ENCODE data around the gene CD80. TPM values are rescaled to one million over a fixed set of nuclear protein-coding genes. Genes with fewer than 3 reads are reported as not detected.
A peak's percentile ranks its signal among the peaks of the same experiment; 100 is the strongest.

CD80 gene
- total RNA-seq, 1 donor from 2014 or later: not detected

GRCh38 chr3:119588112-119588511 is 28.7 kb upstream of the CD80 start:
- Histone ChIP-seq H3K9me3 (replicated peaks) (no peaks in the 10 kb centered on the region), H3K4me1 (peaks cover 3% of the 10 kb centered on the region), H3K27me3 (ENCODE audit: low read depth) (no peaks in the 10 kb centered on the region), H3K36me3 (peaks cover 31% of the 10 kb centered on the region), H3K4me3 (no peak overlapping the region), H3K27ac (replicated peaks) (peak overlapping the region; percentile 70)
- intact Hi-C loops (cut with micrococcal nuclease): loop anchor here (10.0 kb wide), 1 partner anchor 87 kb away; the partner anchor contains the start of gene COX17
- no peak for TF ChIP-seq CTCF (IDR thresholded peaks at IDR 0.05; ENCODE audit: borderline replicate concordance)
- DNase-seq: peak; percentile 52

GRCh38 chr3:119586733-119587172 is 27.3 kb upstream of the CD80 start:
- TF ChIP-seq CTCF (IDR thresholded peaks at IDR 0.05; ENCODE audit: borderline replicate concordance): no peak
- no peak for DNase-seq
- peak overlapping the region; percentile 70 for H3K27ac ChIP-seq (replicated peaks)
- intact Hi-C loops (cut with micrococcal nuclease): loop anchor here (10.0 kb wide), 1 partner anchor 88 kb away; the partner anchor contains the start of gene COX17
- peaks cover 31% of the 10 kb centered on the region for H3K36me3 ChIP-seq
- no peaks in the 10 kb centered on the region for H3K9me3 ChIP-seq (replicated peaks)
- no peak overlapping the region for H3K4me3 ChIP-seq
- peaks cover 3% of the 10 kb centered on the region for H3K4me1 ChIP-seq
- no peaks in the 10 kb centered on the region for H3K27me3 ChIP-seq (ENCODE audit: low read depth)

DNA sequence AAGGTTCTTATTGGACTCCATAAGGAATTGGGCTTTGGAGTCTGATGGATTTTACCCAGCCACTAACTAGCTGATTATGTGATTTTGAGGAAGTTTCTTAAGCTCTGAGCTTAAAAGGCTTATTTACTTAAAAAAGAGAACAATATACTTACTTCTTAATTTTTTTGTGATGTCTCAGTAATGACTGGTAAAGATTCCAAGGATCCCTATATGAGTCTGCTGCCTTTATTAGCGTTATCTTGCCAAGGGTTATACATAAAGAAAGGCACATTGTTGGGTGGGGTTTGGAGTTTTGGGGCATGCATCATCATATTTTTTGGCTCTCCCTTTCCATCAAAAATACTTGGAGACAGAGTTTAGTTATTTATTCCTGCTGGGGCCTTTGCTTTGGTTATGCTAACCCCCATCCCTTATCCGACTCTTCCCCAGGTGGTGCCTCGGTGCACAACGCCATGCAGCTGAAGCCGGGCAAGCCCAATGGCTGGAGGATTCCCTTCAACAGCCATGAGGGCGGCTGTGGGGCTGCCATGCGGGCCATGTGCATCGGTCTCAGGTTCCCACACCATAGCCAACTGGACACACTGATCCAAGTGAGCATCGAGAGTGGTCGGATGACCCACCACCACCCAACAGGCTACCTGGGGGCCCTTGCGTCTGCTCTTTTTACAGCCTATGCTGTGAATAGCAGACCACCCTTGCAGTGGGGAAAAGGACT is 26.6 kb upstream of the CD80 start:
- H3K36me3 ChIP-seq: peaks cover 31% of the 10 kb centered on the region
- no peaks in the 10 kb centered on the region for H3K27me3 ChIP-seq (ENCODE audit: low read depth)
- intact Hi-C loops (cut with micrococcal nuclease): loop anchor here (10.0 kb wide), 1 partner anchor 89 kb away; the partner anchor contains the start of gene COX17
- H3K27ac ChIP-seq (replicated peaks): no peak overlapping the region
- no peak overlapping the region for H3K4me3 ChIP-seq
- peaks cover 7% of the 10 kb centered on the region for H3K4me1 ChIP-seq
- no peaks in the 10 kb centered on the region for H3K9me3 ChIP-seq (replicated peaks)
- no peak for TF ChIP-seq CTCF (IDR thresholded peaks at IDR 0.05; ENCODE audit: borderline replicate concordance)
- no peak for DNase-seq

GRCh38 chr3:119585208-119585607 is 25.8 kb upstream of the CD80 start:
- intact Hi-C loops (cut with micrococcal nuclease): loop anchor here (10.0 kb wide), 1 partner anchor 90 kb away; the partner anchor contains the start of gene COX17
- no peaks in the 10 kb centered on the region for H3K9me3 ChIP-seq (replicated peaks)
- H3K4me1 ChIP-seq: peaks cover 15% of the 10 kb centered on the region
- peaks cover 31% of the 10 kb centered on the region for H3K36me3 ChIP-seq
- H3K27ac ChIP-seq (replicated peaks): no peak overlapping the region
- H3K27me3 ChIP-seq (ENCODE audit: low read depth): no peaks in the 10 kb centered on the region
- TF ChIP-seq CTCF (IDR thresholded peaks at IDR 0.05; ENCODE audit: borderline replicate concordance): no peak
- no peak overlapping the region for H3K4me3 ChIP-seq
- no peak for DNase-seq

- intact Hi-C loops (cut with micrococcal nuclease): loop anchor here (10.0 kb wide), 1 partner anchor 93 kb away; the partner anchor contains the start of gene COX17
- no peak for DNase-seq
Measured at GRCh38 chr3:119582178-119582577, 22.8 kb upstream of the CD80 start.

More at GRCh38 chr3:119582178-119582577, 22.8 kb upstream of the CD80 start:
- Histone ChIP-seq H3K4me1 (peaks cover 25% of the 10 kb centered on the region), H3K9me3 (replicated peaks) (no peaks in the 10 kb centered on the region), H3K27ac (replicated peaks) (no peak overlapping the region), H3K4me3 (no peak overlapping the region), H3K27me3 (ENCODE audit: low read depth) (no peaks in the 10 kb centered on the region), H3K36me3 (peaks cover 22% of the 10 kb centered on the region)
- no peak for TF ChIP-seq CTCF (IDR thresholded peaks at IDR 0.05; ENCODE audit: borderline replicate concordance)

Measured in left ventricle myocardium inferior (tissue), 1 donor.